BE2C (cell line): ENCODE data around the gene ABCA12.

Experiments
- DNase-seq: peaks from one replicate; pipeline ENCODE4 v3.0.0-alpha.2; 2020
- H3K27me3 ChIP-seq: fragments of 250-450 bp; sonication (Bioruptor Pico); 2 replicates; pipeline ENCODE4 v1.5.1; 2020; ENCODE audit warnings: mild to moderate bottlenecking
- H3K36me3 ChIP-seq: fragments of 250-450 bp; sonication (Bioruptor Pico); 2 replicates; pipeline ENCODE4 v1.5.1; 2020; ENCODE audit warnings: mild to moderate bottlenecking
- H3K4me1 ChIP-seq: fragments of 250-450 bp; sonication (Bioruptor Pico); 2 replicates; pipeline ENCODE4 v1.5.1; 2020
- H3K4me3 ChIP-seq: 2 replicates; pipeline ENCODE4 v1.5.1; 2011; ENCODE audit warnings: low read depth, low read length
- H3K9me3 ChIP-seq: fragments of 250-450 bp; sonication (Bioruptor Pico); 2 replicates; pipeline ENCODE4 v1.5.1; 2020
- TF ChIP-seq, protein P1 (sequence below): IDR thresholded peaks from 2 replicates; pipeline ENCODE4 v1.5.1; 2012; ENCODE audit warnings: mild to moderate bottlenecking, low read depth, low read length

Gene ABCA12

DNA sequence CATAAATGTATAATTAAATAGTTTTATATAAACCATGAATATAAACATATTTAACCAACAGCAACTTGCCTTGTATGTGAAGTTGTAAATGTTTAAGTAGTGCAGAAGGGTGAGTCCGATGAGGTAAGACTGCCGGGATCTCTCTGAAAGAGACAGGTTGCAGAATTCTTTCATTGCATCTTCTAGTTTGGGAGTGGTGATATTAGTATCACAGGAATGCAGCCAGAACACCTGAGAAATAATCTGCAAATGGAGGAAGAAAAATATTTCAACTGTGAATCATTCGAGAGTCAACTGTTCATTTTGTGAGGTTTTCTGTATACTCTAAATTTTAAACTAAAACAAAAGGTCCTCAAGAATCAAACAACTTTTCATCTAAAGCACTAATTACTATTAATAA lies 123.0 kb downstream of the ABCA12 start:
- H3K4me3 ChIP-seq: no peak overlapping the region
- no peaks in the 10 kb centered on the region for H3K4me1 ChIP-seq
- no peak for DNase-seq
- TF ChIP-seq, protein P1, sequence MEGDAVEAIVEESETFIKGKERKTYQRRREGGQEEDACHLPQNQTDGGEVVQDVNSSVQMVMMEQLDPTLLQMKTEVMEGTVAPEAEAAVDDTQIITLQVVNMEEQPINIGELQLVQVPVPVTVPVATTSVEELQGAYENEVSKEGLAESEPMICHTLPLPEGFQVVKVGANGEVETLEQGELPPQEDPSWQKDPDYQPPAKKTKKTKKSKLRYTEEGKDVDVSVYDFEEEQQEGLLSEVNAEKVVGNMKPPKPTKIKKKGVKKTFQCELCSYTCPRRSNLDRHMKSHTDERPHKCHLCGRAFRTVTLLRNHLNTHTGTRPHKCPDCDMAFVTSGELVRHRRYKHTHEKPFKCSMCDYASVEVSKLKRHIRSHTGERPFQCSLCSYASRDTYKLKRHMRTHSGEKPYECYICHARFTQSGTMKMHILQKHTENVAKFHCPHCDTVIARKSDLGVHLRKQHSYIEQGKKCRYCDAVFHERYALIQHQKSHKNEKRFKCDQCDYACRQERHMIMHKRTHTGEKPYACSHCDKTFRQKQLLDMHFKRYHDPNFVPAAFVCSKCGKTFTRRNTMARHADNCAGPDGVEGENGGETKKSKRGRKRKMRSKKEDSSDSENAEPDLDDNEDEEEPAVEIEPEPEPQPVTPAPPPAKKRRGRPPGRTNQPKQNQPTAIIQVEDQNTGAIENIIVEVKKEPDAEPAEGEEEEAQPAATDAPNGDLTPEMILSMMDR: no peak
- no peaks in the 10 kb centered on the region for H3K9me3 ChIP-seq
- H3K27me3 ChIP-seq: no peaks in the 10 kb centered on the region
- H3K36me3 ChIP-seq: peaks cover 4% of the 10 kb centered on the region; the same call in 1 of the 2 replicates

DNA sequence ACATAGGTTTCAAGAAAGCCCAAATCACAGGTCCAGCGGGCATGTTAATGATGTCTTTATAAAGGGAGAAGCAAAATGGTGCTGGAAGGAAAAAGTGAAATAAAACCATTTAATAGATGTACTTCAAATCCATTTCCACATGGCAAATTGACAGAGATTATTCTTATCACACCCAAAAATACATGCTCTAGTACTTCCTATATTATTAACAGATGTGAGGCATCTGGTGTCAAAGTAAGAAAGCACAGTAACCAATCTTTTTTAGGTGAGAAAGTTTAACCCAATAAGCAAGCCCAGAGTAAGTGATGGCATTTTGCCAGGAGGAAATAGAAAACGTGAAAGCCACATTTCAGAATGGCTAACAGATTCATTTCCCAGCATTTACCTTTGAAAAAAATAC lies 128.0 kb downstream of the ABCA12 start:
- Histone ChIP-seq H3K27me3 (no peaks in the 10 kb centered on the region), H3K36me3 (peaks cover 4% of the 10 kb centered on the region; the same call in 1 of the 2 replicates), H3K4me3 (no peak overlapping the region), H3K4me1 (no peaks in the 10 kb centered on the region; the same call in 1 of the 2 replicates), H3K9me3 (no peaks in the 10 kb centered on the region)
- TF ChIP-seq, protein P1: no peak
- no peak for DNase-seq

DNA sequence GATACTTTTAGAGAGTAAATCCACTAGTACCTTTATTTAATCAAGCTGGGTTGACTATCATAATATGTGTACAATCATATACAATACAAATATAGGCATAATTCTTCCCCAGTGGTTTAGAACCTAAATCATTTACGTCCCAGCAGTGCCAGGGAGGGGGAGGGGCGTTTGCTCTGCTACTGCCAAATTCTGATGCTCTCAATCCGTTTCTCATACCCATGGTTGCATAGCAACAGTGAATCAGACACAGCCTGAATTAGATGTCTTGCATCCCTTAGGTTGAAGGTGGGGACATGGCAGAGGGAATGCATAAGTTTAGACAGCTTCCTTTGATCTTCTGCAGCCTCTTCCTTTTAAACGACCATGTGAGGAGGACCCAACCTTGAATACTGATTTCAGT lies 135.4 kb downstream of the ABCA12 start:
- Histone ChIP-seq H3K4me1 (peaks cover 8% of the 10 kb centered on the region), H3K27me3 (no peaks in the 10 kb centered on the region), H3K36me3 (no peaks in the 10 kb centered on the region; the same call in 1 of the 2 replicates), H3K9me3 (no peaks in the 10 kb centered on the region), H3K4me3 (no peak overlapping the region)
- TF ChIP-seq, protein P1: no peak
- DNase-seq: peak; percentile 39

DNA sequence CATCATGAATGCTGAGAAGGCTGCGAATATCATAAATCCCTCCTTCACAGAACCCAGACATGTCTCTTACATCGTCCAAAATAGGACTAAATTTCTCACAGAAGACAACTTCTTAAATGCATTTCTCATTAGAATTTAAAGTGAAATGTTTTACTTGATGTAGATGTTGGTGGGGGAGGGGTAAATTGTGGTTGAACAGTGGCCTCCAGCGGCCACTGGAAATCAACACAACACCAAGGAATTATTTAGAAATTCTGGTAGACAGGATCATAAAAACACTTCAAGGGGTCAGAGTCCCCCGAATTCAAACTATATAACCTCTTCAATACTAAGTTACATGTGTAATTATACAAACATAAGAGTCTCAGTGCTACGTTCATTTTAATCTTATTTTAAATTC lies 135.9 kb downstream of the ABCA12 start:
- no peaks in the 10 kb centered on the region for H3K36me3 ChIP-seq
- peak; percentile 36 for DNase-seq
- no peaks in the 10 kb centered on the region for H3K9me3 ChIP-seq
- no peak overlapping the region for H3K4me3 ChIP-seq
- no peaks in the 10 kb centered on the region for H3K27me3 ChIP-seq
- H3K4me1 ChIP-seq: peaks cover 8% of the 10 kb centered on the region
- TF ChIP-seq, protein P1: peak; percentile 58

DNA sequence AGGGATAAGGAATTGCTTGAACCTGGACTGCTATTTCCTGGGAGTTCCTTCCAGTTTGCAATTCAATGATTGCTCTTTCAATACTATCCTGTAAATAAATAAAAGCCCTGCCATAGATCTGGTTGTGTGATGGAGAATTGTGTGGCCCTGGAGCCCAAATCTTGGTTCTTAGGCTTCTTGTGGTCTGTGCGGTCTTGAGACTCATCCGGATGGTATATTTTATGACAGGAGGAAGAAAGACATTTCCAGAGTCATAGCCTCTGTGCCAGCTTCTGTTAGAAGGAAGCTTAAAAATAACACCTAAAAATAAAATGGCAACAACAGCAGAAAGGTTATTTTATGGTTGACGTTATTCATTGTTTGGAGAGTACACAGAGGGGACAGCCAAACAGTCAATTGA lies 137.7 kb downstream of the ABCA12 start:
- DNase-seq: no peak
- no peak overlapping the region for H3K4me3 ChIP-seq
- H3K9me3 ChIP-seq: no peaks in the 10 kb centered on the region
- TF ChIP-seq, protein P1: no peak
- H3K27me3 ChIP-seq: no peaks in the 10 kb centered on the region
- H3K36me3 ChIP-seq: no peaks in the 10 kb centered on the region
- H3K4me1 ChIP-seq: peaks cover 8% of the 10 kb centered on the region

DNA sequence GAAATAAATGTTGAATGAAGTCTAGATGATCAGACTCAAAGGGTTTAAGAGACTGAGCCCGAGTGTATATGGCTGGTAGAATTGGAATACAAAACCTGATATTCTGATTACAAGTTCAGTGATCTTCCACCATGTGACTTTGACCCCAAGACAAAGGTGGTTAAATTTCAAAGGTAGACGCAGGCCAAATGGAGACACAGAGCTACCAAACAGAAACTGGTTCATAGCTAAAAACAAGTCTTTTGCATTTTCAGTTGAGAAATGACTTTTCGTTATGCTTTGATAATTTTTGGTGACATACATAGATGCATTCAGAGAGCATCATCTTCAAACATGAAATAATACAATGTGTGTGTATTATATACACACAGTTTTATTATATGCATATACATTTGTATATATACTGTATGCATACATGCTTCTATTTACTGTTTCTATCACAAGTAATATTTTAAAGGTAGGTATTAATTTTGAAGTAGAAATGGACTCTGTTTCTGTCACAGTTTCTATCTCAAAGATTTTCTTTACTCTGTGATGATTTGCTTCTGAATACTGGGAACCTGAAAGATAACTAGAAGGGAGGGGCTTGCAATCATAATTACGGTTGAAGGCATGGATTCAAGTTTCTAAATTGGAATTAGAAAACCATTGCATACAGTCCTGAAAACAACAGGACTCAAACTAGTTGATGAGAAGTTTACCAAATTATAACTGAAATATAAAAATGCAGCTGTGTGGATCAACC lies 142.3 kb downstream of the ABCA12 start:
- DNase-seq: no peak
- Histone ChIP-seq H3K9me3 (no peaks in the 10 kb centered on the region), H3K36me3 (no peaks in the 10 kb centered on the region), H3K27me3 (no peaks in the 10 kb centered on the region), H3K4me1 (no peaks in the 10 kb centered on the region), H3K4me3 (no peak overlapping the region)
- TF ChIP-seq, protein P1: no peak
